Spleen (tissue), 11 donors: Measurements from ENCODE around the gene KDM4F. TPM values are rescaled to one million over a fixed set of nuclear protein-coding genes. Genes with fewer than 3 reads are reported as not detected.

Source experiments
- DNase-seq: peaks from one replicate; pipeline ENCODE4 v3.0.0-alpha.2; 2020
- H3K27ac ChIP-seq, 8 donors: fragments of 200-600 bp; sonication (generic) in 7 of 8; 1 replicate in 4 of 8; 2 replicates in 4 of 8; pipeline versions ENCODE4 v1.5.0 to v1.8.0; 2016 to 2021; ENCODE audit warnings: inconsistent platforms in 4 of 8, mild to moderate bottlenecking in 4 of 8, moderate library complexity in 1 of 8
- H3K27me3 ChIP-seq, 7 donors: fragments of 200-600 bp; sonication (generic) in 6 of 7; replicated peaks in 1 of 7; 1 replicate in 4 of 7; 2 replicates in 3 of 7; pipeline versions ENCODE4 v1.5.0 to v1.8.0; 2016 to 2021; ENCODE audit warnings: inconsistent platforms in 3 of 7, mild to moderate bottlenecking in 1 of 7
- H3K36me3 ChIP-seq, 6 donors: fragments of 200-600 bp; sonication (generic) in 5 of 6; 1 replicate in 4 of 6; 2 replicates in 2 of 6; pipeline versions ENCODE4 v1.5.0 to v1.8.0; 2016 to 2021; ENCODE audit warnings: inconsistent platforms in 2 of 6
- H3K4me1 ChIP-seq, 6 donors: fragments of 200-600 bp; sonication (generic) in 5 of 6; 1 replicate in 3 of 6; 2 replicates in 3 of 6; pipeline versions ENCODE4 v1.5.0 to v1.8.0; 2016 to 2021; ENCODE audit warnings: inconsistent platforms in 3 of 6
- H3K4me3 ChIP-seq, 8 donors: fragments of 200-600 bp; sonication (generic) in 7 of 8; 1 replicate in 4 of 8; 2 replicates in 4 of 8; pipeline versions ENCODE4 v1.5.0 to v1.8.0; 2016 to 2021; ENCODE audit warnings: inconsistent platforms in 4 of 8, mild to moderate bottlenecking in 4 of 8, moderate library complexity in 2 of 8
- H3K9me3 ChIP-seq, 8 donors: fragments of 200-600 bp; sonication (generic) in 7 of 8; 1 replicate in 4 of 8; 2 replicates in 4 of 8; pipeline versions ENCODE4 v1.5.0 to v1.8.0; 2016 to 2021; ENCODE audit warnings: inconsistent platforms in 4 of 8
- POLR2A ChIP-seq, 3 donors: fragments of 450-650 bp; IDR thresholded peaks; one replicate each; pipeline ENCODE4 v1.5.1; 2017; ENCODE audit warnings: antibody characterized with exemption in 3 of 3, mild to moderate bottlenecking in 1 of 3
- POLR2AphosphoS5 ChIP-seq, 3 donors: sonication (generic); formaldehyde crosslinking; IDR thresholded peaks; one replicate each; pipeline ENCODE4 v1.5.1; 2017; ENCODE audit warnings: antibody characterized with exemption in 3 of 3
- WGBS, 5 donors: extraction: QIAGEN DNeasy Blood & Tissue Kit in 3 of 5; methylation state at CpG; one replicate each; pipeline versions ENCODE4 v1.1.5 to v1.1.7; 2013 to 2018; 5-methylcytosine and 5-hydroxymethylcytosine counted together
- intact Hi-C: fragments of 100-400 bp; cut with DNase I; formaldehyde crosslinking; loops from one replicate; pipeline ENCODE4 v1.15.0; 2023; ENCODE audit warnings: low total_unique reads
- polyA plus RNA-seq, 3 donors: library from polyadenylated mRNA; stranded (reverse); fragments of 200-250 nt; gene quantifications; one replicate each; pipeline ENCODE4 v1.2.1, GENCODE V29; 2013
- total RNA-seq, 7 donors: library from RNA; depleted of rRNA in 3 of 7; stranded (reverse); fragments of >200 nt in 3 of 7; fragmentation: NEBNext Ultra II Directional in 4 of 7; extraction: Animal tissue kit (Norgen Biotek cat#: 25700) in 4 of 7; gene quantifications; one replicate each; pipeline versions ENCODE4 v1.1.0 to v1.2.1, GENCODE V29; 2016 to 2021
- TF ChIP-seq, protein P1 (sequence below), 11 experiments: fragments of 200-600 bp in 7 of 11; fragments of 450-650 bp in 4 of 11; sonication (generic) in 4 of 11; IDR thresholded peaks in 8 of 11; conservative IDR thresholded peaks in 3 of 11; 1 replicate in 7 of 11; 2 replicates in 4 of 11; pipeline versions ENCODE4 v1.4.0 to v1.8.0; 2016 to 2021; ENCODE audit warnings: antibody characterized with exemption in 11 of 11, inconsistent platforms in 4 of 11, mild to moderate bottlenecking in 1 of 11
- donor health status: healthy with polysubstance abuse.
- donor health status: DM: no; HTN: no; CAD: no; lungs with moderate emphysema.
- donor health status: DM: no; HTN: no; CAD: no.
- donor health status: Bipolar disorder and iron deficiency.
- donor health status: healthy.
- donor health status: DM: no; HTN: no; CAD: no.
- donor health status: DM: yes; HTN: yes; CAD: no.

The KDM4F gene
- total and polyA plus RNA-seq, 10 donors = not detected

- Histone ChIP-seq H3K27me3 (peaks cover 0 to 14% (median 0%) of the 10 kb centered on the region in 7 donors), H3K36me3 (no peaks in the 10 kb centered on the region), H3K9me3 (no peaks in the 10 kb centered on the region), H3K4me3 (no peak overlapping the region), H3K4me1 (no peaks in the 10 kb centered on the region), H3K27ac (no peak overlapping the region)
- WGBS, 5 donors = 80 to 95% (median 89%) methylated on average over 2 of the region's 2 CpGs
- TF ChIP-seq, protein P1, sequence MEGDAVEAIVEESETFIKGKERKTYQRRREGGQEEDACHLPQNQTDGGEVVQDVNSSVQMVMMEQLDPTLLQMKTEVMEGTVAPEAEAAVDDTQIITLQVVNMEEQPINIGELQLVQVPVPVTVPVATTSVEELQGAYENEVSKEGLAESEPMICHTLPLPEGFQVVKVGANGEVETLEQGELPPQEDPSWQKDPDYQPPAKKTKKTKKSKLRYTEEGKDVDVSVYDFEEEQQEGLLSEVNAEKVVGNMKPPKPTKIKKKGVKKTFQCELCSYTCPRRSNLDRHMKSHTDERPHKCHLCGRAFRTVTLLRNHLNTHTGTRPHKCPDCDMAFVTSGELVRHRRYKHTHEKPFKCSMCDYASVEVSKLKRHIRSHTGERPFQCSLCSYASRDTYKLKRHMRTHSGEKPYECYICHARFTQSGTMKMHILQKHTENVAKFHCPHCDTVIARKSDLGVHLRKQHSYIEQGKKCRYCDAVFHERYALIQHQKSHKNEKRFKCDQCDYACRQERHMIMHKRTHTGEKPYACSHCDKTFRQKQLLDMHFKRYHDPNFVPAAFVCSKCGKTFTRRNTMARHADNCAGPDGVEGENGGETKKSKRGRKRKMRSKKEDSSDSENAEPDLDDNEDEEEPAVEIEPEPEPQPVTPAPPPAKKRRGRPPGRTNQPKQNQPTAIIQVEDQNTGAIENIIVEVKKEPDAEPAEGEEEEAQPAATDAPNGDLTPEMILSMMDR (IDR thresholded peaks at IDR 0.05 in 8 of 11, conservative IDR thresholded peaks at IDR 0.05 in 3 of 11) = no peak
- TF ChIP-seq POLR2A (IDR thresholded peaks at IDR 0.05) (no peak), POLR2AphosphoS5 (IDR thresholded peaks at IDR 0.05) (no peak)
- DNase-seq = no peak
- intact Hi-C loops = no loop called here
Measured at GRCh38 chr11:95054356-95054755, 5.1 kb downstream of the KDM4F start.

DNA sequence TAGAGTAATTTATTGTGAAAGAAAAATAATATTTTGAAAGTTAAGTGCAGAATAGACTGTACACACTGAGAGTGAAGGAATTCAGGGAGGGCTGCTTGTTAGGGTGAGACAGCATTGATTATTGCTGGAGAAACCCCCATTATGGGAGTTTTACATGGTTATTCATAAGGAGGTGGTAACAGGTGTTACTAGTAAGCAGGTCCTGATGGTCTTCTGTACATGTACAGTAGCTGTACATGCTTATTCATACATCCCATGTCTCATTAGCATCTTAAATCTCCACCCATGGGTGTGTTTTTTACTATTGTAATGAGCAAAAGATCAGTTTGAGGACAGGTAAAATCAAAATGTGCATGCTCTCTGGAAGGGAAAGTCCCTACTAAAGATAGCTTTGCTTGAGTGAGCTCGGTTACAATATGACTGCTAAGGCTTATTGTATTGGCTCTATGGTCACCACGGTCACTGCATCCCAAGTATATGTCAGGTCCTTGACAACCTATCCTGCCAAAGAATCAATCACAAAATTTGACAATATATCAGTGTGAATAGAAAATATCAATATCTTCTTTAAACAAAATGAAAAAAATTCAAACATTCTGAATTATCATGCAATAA is 6.2 kb downstream of the KDM4F start:
- H3K4me3 ChIP-seq = no peak overlapping the region
- no peak for TF ChIP-seq POLR2A (IDR thresholded peaks at IDR 0.05)
- no peak for TF ChIP-seq POLR2AphosphoS5 (IDR thresholded peaks at IDR 0.05)
- TF ChIP-seq, protein P1 (IDR thresholded peaks at IDR 0.05 in 8 of 11, conservative IDR thresholded peaks at IDR 0.05 in 3 of 11) = no peak
- DNase-seq = no peak
- intact Hi-C loops = no loop called here
- WGBS, 5 donors = 33 to 41% (median 37%) methylated on average over 2 of the region's 2 CpGs
- H3K36me3 ChIP-seq = no peaks in the 10 kb centered on the region
- H3K4me1 ChIP-seq = no peaks in the 10 kb centered on the region
- no peak overlapping the region for H3K27ac ChIP-seq
- no peaks in the 10 kb centered on the region for H3K9me3 ChIP-seq
- H3K27me3 ChIP-seq = peaks cover 0 to 8% (median 0%) of the 10 kb centered on the region in 7 donors

DNA sequence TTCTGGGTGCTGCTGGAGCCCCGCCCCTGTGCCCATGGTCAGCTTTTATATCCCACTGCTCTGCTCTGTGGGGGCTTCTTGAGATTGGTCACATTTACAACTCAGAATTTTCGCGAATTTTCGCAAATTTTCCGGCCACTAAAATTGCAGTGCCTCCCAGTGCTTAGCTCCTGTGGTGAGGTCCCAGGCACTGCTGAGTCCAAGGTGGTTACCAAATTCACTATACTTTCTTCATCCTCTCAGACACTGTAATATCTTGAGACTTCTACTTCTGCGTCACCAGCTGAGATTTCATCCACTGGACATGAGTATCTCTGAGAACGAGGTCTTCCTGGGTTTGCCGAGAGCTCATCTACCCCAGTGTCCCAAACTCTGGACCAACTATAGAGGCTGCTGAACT is 8.7 kb downstream of the KDM4F start:
- H3K27ac ChIP-seq = no peak overlapping the region
- 92 to 98% (median 95%) methylated on average over 8 of the region's 8 CpGs for WGBS, 5 donors
- no peak for DNase-seq
- no peak overlapping the region for H3K4me3 ChIP-seq
- intact Hi-C loops = no loop called here
- peaks cover 0 to 8% (median 0%) of the 10 kb centered on the region in 7 donors for H3K27me3 ChIP-seq
- H3K4me1 ChIP-seq = no peaks in the 10 kb centered on the region
- H3K36me3 ChIP-seq = no peaks in the 10 kb centered on the region
- TF ChIP-seq POLR2A (IDR thresholded peaks at IDR 0.05) (no peak), POLR2AphosphoS5 (IDR thresholded peaks at IDR 0.05) (no peak)
- TF ChIP-seq, protein P1 (IDR thresholded peaks at IDR 0.05 in 8 of 11, conservative IDR thresholded peaks at IDR 0.05 in 3 of 11) = no peak
- H3K9me3 ChIP-seq = no peaks in the 10 kb centered on the region

GRCh38 chr11:95058621-95059020 is 9.4 kb downstream of the KDM4F start:
- TF ChIP-seq POLR2A (IDR thresholded peaks at IDR 0.05) (no peak), POLR2AphosphoS5 (IDR thresholded peaks at IDR 0.05) (no peak)
- TF ChIP-seq, protein P1 (IDR thresholded peaks at IDR 0.05 in 8 of 11, conservative IDR thresholded peaks at IDR 0.05 in 3 of 11) = no peak
- 82 to 94% (median 90%) methylated on average over 1 of the region's 1 CpG for WGBS, 5 donors
- no peak for DNase-seq

More at GRCh38 chr11:95058621-95059020, 9.4 kb downstream of the KDM4F start:
- Histone ChIP-seq H3K9me3 (no peaks in the 10 kb centered on the region), H3K4me1 (no peaks in the 10 kb centered on the region), H3K27ac (no peak overlapping the region), H3K27me3 (peaks cover 0 to 5% (median 0%) of the 10 kb centered on the region in 7 donors), H3K36me3 (no peaks in the 10 kb centered on the region), H3K4me3 (no peak overlapping the region)
- intact Hi-C loops = no loop called here
